Type B pancreatic cell (in vitro differentiated cells): ENCODE data around the gene TTC12. TPM values are rescaled to one million over a fixed set of nuclear protein-coding genes. Genes with fewer than 3 reads are reported as not detected.

Source experiments
- DNase-seq: peaks from one replicate; pipeline ENCODE4 v3.0.0; 2021; ENCODE audit warnings: mixed read lengths; ENCODE audit not compliant: unreplicated experiment; ENCODE audit errors: extremely low spot score
- H3K27ac Mint-ChIP-seq: 2 replicates; pipeline ENCODE4 v1.8.0; 2021; ENCODE audit warnings: mild to moderate bottlenecking, mixed read lengths
- H3K27me3 Mint-ChIP-seq: 2 replicates; pipeline ENCODE4 v1.8.0; 2021; ENCODE audit warnings: mixed read lengths
- H3K36me3 Mint-ChIP-seq: 2 replicates; pipeline ENCODE4 v1.8.0; 2021; ENCODE audit warnings: mixed read lengths
- H3K4me1 Mint-ChIP-seq: one replicate; pipeline ENCODE4 v1.8.0; 2021; ENCODE audit warnings: mixed read lengths; ENCODE audit not compliant: unreplicated experiment
- H3K4me3 Mint-ChIP-seq: 2 replicates; pipeline ENCODE4 v1.8.0; 2021; ENCODE audit warnings: mild to moderate bottlenecking, mixed read lengths
- H3K9me3 Mint-ChIP-seq: 2 replicates; pipeline ENCODE4 v1.8.0; 2021; ENCODE audit warnings: mixed read lengths
- CTCF ChIP-seq: fragments of 200-600 bp; sonication (generic); conservative IDR thresholded peaks from 2 replicates; pipeline ENCODE4 v1.5.0; 2021; ENCODE audit warnings: antibody characterized with exemption, mild to moderate bottlenecking
- total RNA-seq: library from RNA; stranded (reverse); gene quantifications from 2 replicates; pipeline ENCODE4 v1.2.1, GENCODE V29; 2021; ENCODE audit warnings: low replicate concordance

Gene TTC12
- total RNA-seq, 1 donor from 2014 or later, result 27.6 TPM

- Mint-ChIP-seq H3K27me3 (no peaks in the 10 kb centered on the region), H3K4me3 (no peak overlapping the region), H3K4me1 (no peaks in the 10 kb centered on the region), H3K9me3 (no peaks in the 10 kb centered on the region), H3K27ac (no peak overlapping the region), H3K36me3 (peaks cover 22% of the 10 kb centered on the region)
- no peak for DNase-seq
- TF ChIP-seq CTCF, result no peak
These were observed 55.0 kb downstream of the TTC12 start for GRCh38 chr11:113369411-113369810.

GRCh38 chr11:113370634-113371033 is 56.3 kb downstream of the TTC12 start:
- H3K4me1 Mint-ChIP-seq, result no peaks in the 10 kb centered on the region
- no peaks in the 10 kb centered on the region for H3K27me3 Mint-ChIP-seq
- peaks cover 22% of the 10 kb centered on the region for H3K36me3 Mint-ChIP-seq
- DNase-seq, result no peak
- no peak for TF ChIP-seq CTCF
- no peak overlapping the region for H3K27ac Mint-ChIP-seq
- no peak overlapping the region for H3K4me3 Mint-ChIP-seq
- no peaks in the 10 kb centered on the region for H3K9me3 Mint-ChIP-seq

GRCh38 chr11:113372309-113372708 is 57.9 kb downstream of the TTC12 start:
- Mint-ChIP-seq H3K4me3 (no peak overlapping the region), H3K9me3 (no peaks in the 10 kb centered on the region), H3K27me3 (no peaks in the 10 kb centered on the region), H3K36me3 (peaks cover 22% of the 10 kb centered on the region), H3K4me1 (no peaks in the 10 kb centered on the region), H3K27ac (no peak overlapping the region)
- TF ChIP-seq CTCF, result peak; percentile 39
- DNase-seq, result no peak

- DNase-seq, result no peak
- no peak overlapping the region for H3K4me3 Mint-ChIP-seq
These were observed 58.9 kb downstream of the TTC12 start for GRCh38 chr11:113373306-113373705.

GRCh38 chr11:113373981-113374560 is 59.7 kb downstream of the TTC12 start:
- H3K36me3 Mint-ChIP-seq, result peaks cover 16% of the 10 kb centered on the region
- peaks cover 3% of the 10 kb centered on the region for H3K27me3 Mint-ChIP-seq
- no peaks in the 10 kb centered on the region for H3K9me3 Mint-ChIP-seq
- DNase-seq, result no peak
- no peak for TF ChIP-seq CTCF
- no peak overlapping the region for H3K4me3 Mint-ChIP-seq
- H3K27ac Mint-ChIP-seq, result no peak overlapping the region
- peaks cover 6% of the 10 kb centered on the region for H3K4me1 Mint-ChIP-seq

More at GRCh38 chr11:113373306-113373705, 58.9 kb downstream of the TTC12 start:
- peaks cover 6% of the 10 kb centered on the region for H3K4me1 Mint-ChIP-seq
- no peak for TF ChIP-seq CTCF
- no peaks in the 10 kb centered on the region for H3K9me3 Mint-ChIP-seq
- H3K27me3 Mint-ChIP-seq, result peaks cover 3% of the 10 kb centered on the region
- peaks cover 20% of the 10 kb centered on the region for H3K36me3 Mint-ChIP-seq
- no peak overlapping the region for H3K27ac Mint-ChIP-seq

GRCh38 chr11:113375402-113375801 is 61.0 kb downstream of the TTC12 start:
- H3K4me1 Mint-ChIP-seq, result peaks cover 6% of the 10 kb centered on the region
- H3K27me3 Mint-ChIP-seq, result peaks cover 3% of the 10 kb centered on the region
- no peaks in the 10 kb centered on the region for H3K9me3 Mint-ChIP-seq
- DNase-seq, result no peak
- no peak overlapping the region for H3K4me3 Mint-ChIP-seq
- no peak for TF ChIP-seq CTCF
- H3K36me3 Mint-ChIP-seq, result peaks cover 17% of the 10 kb centered on the region
- H3K27ac Mint-ChIP-seq, result no peak overlapping the region
